Lower lobe of right lung (tissue), 2 donors: ENCODE results near the gene GATM. TPM values are rescaled to one million over a fixed set of nuclear protein-coding genes. Genes with fewer than 3 reads are reported as not detected.
"Not testable (repeated sequence)": the region's sequence is repeated elsewhere in the genome, so short reads cannot be mapped to it uniquely, and the experiment has no call there.

ENCODE experiments used
- ATAC-seq, 2 donors: fragments of 200-7000 bp; cut with Tn5 transposase; one replicate each; pipeline ENCODE4 v1.9.1; 2020 to 2022; ENCODE audit warnings: mild to moderate bottlenecking in 2 of 2, moderate library complexity in 2 of 2
- DNase-seq: peaks from one replicate; pipeline ENCODE4 v3.0.0-alpha.2; 2020
- H3K27ac ChIP-seq: fragments of 200-600 bp; one replicate; pipeline ENCODE4 v1.8.0; 2022
- H3K27me3 ChIP-seq: fragments of 200-600 bp; one replicate; pipeline ENCODE4 v1.8.0; 2022; ENCODE audit warnings: low read depth
- H3K36me3 ChIP-seq: fragments of 200-600 bp; one replicate; pipeline ENCODE4 v1.8.0; 2022; ENCODE audit warnings: mild to moderate bottlenecking
- H3K4me1 ChIP-seq: fragments of 200-600 bp; one replicate; pipeline ENCODE4 v1.8.0; 2022
- H3K4me3 ChIP-seq: fragments of 200-600 bp; one replicate; pipeline ENCODE4 v1.8.0; 2022; ENCODE audit warnings: mild to moderate bottlenecking
- H3K9me3 ChIP-seq: fragments of 200-600 bp; one replicate; pipeline ENCODE4 v1.8.0; 2022
- CTCF ChIP-seq: fragments of 200-600 bp; IDR thresholded peaks from one replicate; pipeline ENCODE4 v1.8.0; 2022; ENCODE audit warnings: antibody characterized with exemption, mild to moderate bottlenecking
- intact Hi-C: fragments of 100-400 bp; cut with DNase I; formaldehyde crosslinking; loops from one replicate; pipeline ENCODE4 v1.11.0; 2022
- total RNA-seq: library from RNA; stranded (reverse); fragmentation: NEBNext Ultra II Directional; extraction: Animal tissue kit (Norgen Biotek cat#: 25700); gene quantifications from one replicate; pipeline ENCODE4 v1.2.1, GENCODE V29; 2021
- donor health status: DM: no; HTN: yes; CAD: no; lungs with severe emphysema.

The GATM gene
- total RNA-seq, 1 donor from 2014 or later = 7.2 TPM

GRCh38 chr15:45371546-45371945, 6.8 kb downstream of the GATM start:
- no peak for TF ChIP-seq CTCF
- no peaks in the 10 kb centered on the region for H3K9me3 ChIP-seq
- H3K27me3 ChIP-seq = no peaks in the 10 kb centered on the region
- H3K4me1 ChIP-seq = peaks cover 6% of the 10 kb centered on the region
- ATAC-seq (no peak), DNase-seq (no peak)
- no peak overlapping the region for H3K4me3 ChIP-seq
- no peak overlapping the region for H3K27ac ChIP-seq
- intact Hi-C loops = no loop called here
- H3K36me3 ChIP-seq = no peaks in the 10 kb centered on the region

GRCh38 chr15:45370042-45370441, 8.3 kb downstream of the GATM start:
- H3K4me3 ChIP-seq, intact Hi-C loops, H3K4me1 ChIP-seq, H3K36me3 ChIP-seq, H3K27me3 ChIP-seq, ATAC-seq, H3K9me3 ChIP-seq, DNase-seq, H3K27ac ChIP-seq: not testable (repeated sequence)

GRCh38 chr15:45367222-45367621, 11.1 kb downstream of the GATM start:
- ATAC-seq, H3K4me3 ChIP-seq, H3K27ac ChIP-seq, H3K4me1 ChIP-seq, intact Hi-C loops, H3K27me3 ChIP-seq, DNase-seq, H3K9me3 ChIP-seq: not testable (repeated sequence)
- peaks cover 15% of the 10 kb centered on the region for H3K36me3 ChIP-seq

GRCh38 chr15:45364271-45364670, 14.1 kb downstream of the GATM start:
- TF ChIP-seq CTCF = no peak
- H3K36me3 ChIP-seq = peaks cover 15% of the 10 kb centered on the region
- intact Hi-C loops = no loop called here
- H3K27ac ChIP-seq = no peak overlapping the region
- no peaks in the 10 kb centered on the region for H3K27me3 ChIP-seq
- ATAC-seq (no peak), DNase-seq (no peak)
- H3K9me3 ChIP-seq = no peaks in the 10 kb centered on the region
- H3K4me1 ChIP-seq = no peaks in the 10 kb centered on the region
- no peak overlapping the region for H3K4me3 ChIP-seq

- DNase-seq (no peak), ATAC-seq (no peak)
- Histone ChIP-seq H3K27ac (no peak overlapping the region), H3K36me3 (peaks cover 15% of the 10 kb centered on the region), H3K27me3 (no peaks in the 10 kb centered on the region), H3K9me3 (no peaks in the 10 kb centered on the region), H3K4me1 (no peaks in the 10 kb centered on the region), H3K4me3 (no peak overlapping the region)
- intact Hi-C loops = no loop called here
- no peak for TF ChIP-seq CTCF
Measured at GRCh38 chr15:45363801-45364200, 14.5 kb downstream of the GATM start.

- Histone ChIP-seq H3K27ac (no peak overlapping the region), H3K9me3 (no peaks in the 10 kb centered on the region), H3K27me3 (no peaks in the 10 kb centered on the region), H3K36me3 (peaks cover 15% of the 10 kb centered on the region), H3K4me1 (no peaks in the 10 kb centered on the region), H3K4me3 (no peak overlapping the region)
- no peak for DNase-seq
- intact Hi-C loops = no loop called here
- no peak for ATAC-seq
- no peak for TF ChIP-seq CTCF
Measured at GRCh38 chr15:45363334-45363733, 15.0 kb downstream of the GATM start.

GRCh38 chr15:45362419-45362818, 15.9 kb downstream of the GATM start:
- no peak for ATAC-seq
- intact Hi-C loops = no loop called here
- Histone ChIP-seq H3K36me3 (peaks cover 15% of the 10 kb centered on the region), H3K27ac (no peak overlapping the region), H3K4me3 (no peak overlapping the region), H3K27me3 (no peaks in the 10 kb centered on the region), H3K9me3 (no peaks in the 10 kb centered on the region), H3K4me1 (no peaks in the 10 kb centered on the region)
- DNase-seq = no peak
- no peak for TF ChIP-seq CTCF
